ENCODE data around the gene GHRHR.

GHRHR gene

DNA sequence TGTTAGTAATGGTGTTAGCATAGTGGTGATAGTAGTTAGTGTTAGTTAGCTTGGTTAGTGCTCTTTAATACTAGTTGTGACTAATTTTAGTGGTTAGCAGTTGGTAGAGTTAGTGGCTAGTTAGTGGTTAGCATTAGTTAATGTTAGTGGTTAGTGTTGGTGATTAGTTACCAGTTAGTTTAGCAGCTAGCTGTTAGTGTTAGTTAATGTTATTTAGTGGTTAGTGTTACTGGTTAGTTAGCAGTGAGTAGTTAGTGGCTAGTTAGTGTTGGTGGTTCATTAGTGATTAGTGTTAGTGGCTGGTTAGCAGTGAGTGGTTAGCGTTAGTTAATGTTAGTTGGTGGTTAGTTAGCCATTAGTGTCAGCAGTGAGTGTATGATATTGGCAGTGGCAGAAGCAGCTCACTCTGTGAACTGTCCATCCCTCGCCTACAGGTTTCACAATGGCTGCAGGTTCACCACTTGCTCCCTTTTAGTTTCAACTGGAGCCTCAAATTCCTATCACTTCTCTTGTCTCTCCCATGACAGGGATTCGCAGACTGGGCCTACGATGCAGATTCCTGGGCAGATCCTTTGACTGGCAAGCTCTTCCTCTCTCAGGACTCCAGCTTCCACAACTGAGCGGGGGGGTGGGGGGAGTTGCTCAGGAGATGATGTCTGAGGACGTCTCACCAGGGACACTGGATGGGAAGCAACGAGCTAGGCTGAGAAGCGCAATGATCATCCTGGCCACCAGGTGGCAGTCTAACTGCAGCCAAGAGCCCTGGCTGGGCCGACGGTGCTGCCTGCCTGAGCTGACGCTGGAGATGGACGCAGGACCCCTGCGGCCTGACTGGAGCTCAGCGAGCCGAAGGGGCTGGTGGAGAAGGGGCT, 19.5 kb downstream of the GHRHR start:
- in situ Hi-C loops (cut with HindIII; ENCODE audit: low sequenced_read_pairs), result no loop called here

DNA sequence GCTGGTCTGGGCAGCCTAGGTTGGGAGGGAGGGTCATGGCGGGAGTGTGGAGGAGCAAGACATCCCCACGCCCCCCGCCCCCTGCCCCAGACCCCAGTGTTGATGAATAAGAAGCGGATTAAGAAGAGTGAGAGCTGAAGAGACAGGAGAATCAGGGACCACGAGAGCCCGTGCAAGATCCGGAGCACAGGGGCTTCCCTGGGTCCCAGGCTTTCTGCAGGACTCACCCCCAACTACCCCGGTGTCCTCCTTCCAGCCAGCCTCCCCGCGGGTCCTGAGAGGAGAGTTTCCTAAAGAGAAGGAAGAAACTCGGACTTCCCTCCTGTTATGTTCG, 20.1 kb downstream of the GHRHR start:
- in situ Hi-C loops (cut with HindIII; ENCODE audit: low sequenced_read_pairs), result no loop called here

DNA sequence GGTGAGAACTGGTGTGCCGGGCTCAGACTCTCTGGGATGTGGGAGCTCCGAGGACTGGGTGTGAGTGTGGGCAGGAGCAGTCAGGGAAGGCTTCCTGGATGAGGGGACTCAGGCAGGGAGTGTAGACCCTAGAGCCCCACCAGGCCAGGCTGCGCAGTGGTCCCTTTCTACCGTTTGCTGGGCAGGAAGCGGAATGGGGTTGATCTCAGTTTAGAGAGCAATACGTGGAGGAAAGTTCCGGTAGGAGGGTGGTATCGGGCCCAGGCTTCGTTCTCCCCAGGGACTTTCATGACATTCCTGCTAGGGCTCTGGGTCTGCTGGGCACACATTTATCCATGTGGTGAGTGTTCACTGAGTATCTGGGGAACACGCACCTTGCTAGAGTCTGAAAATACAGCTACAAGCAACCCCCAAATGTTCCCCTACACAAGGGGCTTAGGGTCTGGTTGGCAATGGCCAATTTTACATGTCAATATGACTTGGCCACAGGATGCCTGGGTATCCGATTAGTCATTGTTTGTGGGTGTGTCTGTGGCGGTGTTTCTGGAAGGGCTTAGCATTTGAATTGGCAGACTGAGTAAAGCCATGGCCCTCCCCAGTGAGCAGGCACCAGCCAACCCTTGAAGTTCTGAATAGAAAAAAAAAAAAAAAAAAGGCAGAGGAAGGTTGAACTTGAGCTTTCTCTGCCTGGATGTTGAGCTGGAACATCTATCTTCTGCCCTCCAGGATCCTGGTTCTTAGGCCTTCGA, 20.8 kb downstream of the GHRHR start:
- in situ Hi-C loops (cut with HindIII; ENCODE audit: low sequenced_read_pairs), result no loop called here

DNA sequence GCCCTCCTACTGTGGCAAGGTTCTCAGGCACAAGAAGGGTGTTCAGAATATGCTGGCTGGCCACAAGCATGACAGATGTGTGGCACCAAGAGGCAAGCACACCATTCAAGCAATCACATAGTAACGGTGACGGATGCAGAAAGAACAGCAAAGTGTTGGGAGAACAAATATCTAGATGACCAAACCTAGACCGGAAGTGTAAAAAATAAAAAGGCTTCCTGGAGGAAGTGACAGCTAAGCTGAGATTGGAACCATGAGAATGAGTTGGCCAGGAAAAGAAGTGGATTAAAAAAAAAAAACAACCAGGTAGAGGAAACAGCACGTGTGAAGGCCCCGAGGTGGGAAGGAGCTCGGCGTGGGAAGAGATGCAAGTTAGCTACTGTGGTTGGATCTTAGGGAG, 22.0 kb downstream of the GHRHR start:
- in situ Hi-C loops (cut with HindIII; ENCODE audit: low sequenced_read_pairs), result no loop called here

DNA sequence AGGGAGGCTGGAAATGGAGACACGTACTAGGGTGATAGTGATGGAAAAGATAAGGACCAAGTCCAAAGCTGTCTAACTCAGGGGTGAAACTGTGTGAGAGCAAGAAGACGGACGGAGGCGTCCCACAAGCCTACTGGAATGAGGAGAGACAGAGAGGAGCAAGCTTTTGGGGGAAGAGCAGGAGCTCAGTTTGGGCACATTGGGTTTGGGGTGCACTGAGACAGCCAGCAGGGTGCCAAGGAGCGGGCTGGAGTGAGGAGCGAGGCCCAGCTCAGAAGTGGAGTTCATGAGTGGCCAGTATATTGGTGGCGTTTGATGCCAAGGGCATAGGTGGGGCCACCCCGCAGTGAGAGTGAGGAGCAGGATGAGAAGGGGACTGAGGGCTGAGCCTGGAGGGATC, 22.6 kb downstream of the GHRHR start:
- in situ Hi-C loops (cut with HindIII; ENCODE audit: low sequenced_read_pairs), result no loop called here

DNA sequence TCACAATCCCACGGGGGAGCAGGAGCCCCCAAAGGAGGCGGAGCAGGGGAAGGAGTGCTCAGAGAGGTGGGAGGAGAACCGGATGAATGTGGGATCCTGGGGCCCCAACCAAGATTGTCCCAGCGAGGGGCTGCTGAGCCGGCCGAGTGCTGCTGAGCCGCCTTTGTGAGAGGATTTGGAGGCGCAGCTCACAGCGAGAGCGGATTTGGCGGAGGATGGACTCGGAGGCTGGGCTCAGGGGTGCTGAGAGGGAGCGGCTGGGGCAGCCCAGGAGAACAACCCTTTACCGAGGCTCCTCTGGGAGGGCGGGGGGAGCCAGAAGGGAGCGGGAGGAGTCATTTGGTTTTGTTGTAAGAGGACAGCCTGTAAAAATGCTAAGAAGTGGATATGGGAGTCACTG, 23.0 kb downstream of the GHRHR start:
- in situ Hi-C loops (cut with HindIII; ENCODE audit: low sequenced_read_pairs), result no loop called here

DNA sequence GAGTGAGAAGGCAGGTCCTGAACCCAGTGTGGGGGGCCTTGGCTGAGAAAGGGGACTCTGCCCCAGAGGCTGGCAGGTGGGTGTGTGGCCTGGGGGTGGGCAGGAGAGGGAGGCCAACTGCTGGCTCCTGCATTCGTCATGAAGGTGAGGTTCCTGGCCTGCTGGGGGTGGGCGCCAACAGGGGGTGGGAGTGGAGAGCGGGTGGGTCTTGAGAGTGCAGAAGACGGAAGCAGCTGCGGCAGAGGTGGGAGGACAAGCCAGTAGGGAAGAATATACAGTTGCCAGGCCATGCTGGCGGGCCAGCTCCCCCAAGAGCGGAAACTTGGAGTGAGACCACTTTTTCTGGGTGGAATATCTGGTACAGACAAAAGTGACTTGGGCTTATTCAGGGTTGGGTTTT, 23.4 kb downstream of the GHRHR start:
- in situ Hi-C loops (cut with HindIII; ENCODE audit: low sequenced_read_pairs), result no loop called here

DNA sequence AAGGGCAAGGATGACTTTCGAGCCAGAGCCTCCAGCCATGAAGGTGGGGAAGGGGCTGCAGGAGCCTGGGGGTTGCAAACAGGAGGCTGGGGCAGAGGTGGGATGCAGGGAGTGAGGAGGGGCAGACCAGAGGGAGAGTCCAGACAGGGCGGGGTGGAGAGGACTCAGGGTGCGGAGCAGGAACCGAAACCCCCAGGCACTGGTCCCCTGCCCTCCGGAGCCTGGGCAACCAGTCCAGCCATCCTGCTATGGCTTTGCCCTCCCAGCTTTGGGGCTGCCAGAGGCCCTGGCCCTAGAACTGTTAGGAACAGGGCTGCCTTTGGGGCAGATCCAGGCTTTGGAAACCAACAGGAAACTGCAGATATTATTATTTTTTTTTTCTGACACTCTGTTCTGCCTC, 24.2 kb downstream of the GHRHR start:
- in situ Hi-C loops (cut with HindIII; ENCODE audit: low sequenced_read_pairs), result no loop called here

DNA sequence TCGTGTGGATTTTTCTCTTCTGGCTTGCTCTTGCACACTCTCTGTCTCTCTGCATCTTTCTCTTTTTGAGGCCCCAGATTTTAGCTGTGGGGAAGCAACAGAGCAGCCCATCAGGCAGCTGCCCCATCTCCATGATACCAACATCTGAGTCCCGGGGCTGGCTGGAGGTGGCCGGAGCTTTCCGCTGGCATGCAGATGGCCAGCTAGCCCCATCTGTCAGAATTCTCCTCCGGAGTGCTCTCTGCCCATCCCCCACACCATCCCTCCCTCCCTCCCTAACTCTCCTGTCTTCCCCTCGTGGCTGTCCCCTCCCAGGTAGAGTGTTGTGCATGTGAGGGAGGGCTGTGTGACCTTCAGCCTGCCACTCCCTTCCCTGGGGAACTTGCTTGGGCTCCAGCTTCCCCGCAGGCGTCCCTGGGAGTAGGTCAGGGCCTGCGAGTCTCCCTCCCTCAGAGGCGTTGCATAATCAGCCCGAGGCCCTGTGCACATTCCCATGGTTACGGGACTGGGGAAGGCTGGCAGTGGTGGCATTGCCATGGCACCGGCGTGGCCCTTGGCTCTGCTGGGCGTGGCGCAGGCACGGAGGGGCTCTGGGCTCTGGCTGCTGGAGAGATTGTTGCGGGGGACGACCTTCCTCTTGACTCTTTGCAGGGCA, 24.7 kb downstream of the GHRHR start:
- in situ Hi-C loops (cut with HindIII; ENCODE audit: low sequenced_read_pairs), result no loop called here

DNA sequence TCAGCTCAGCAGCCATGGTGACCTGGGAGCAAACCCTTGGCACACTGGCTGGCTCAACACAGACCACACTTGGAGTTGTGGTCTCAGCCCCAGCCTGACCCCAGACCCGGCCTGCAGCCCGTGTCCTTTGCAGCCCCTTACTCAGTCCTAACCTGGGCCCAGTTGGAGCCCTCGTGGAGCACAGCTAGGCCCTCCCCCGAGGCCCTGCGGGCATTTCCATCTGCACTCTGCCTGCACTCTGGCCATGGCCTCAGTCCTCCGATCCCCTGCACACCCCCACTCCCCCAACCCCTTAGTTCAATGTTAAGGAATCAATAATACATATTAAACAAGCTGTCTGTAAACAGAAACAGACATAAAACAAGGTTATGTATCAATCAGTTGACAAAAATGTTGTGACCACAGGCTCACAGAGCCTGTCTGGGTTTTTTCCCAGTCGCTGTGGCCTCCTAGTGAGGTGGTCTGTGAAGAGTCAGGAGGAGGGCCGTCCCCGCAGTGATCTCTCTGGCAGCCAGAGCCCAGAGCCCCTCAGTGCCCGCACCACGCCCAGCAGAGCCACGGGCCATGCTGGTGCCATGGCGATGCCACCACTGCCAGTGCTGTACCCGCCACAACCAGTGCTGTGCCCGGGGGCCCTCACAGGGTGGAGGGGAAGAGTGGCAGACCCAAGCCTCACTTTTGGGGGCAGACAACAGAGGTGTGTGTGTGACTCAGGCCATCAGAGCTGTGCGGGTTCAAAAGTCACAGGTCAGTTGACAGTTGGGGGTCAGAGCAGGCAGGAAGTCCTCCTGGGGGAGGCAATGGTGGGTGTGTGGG, 25.5 kb downstream of the GHRHR start:
- in situ Hi-C loops (cut with HindIII; ENCODE audit: low sequenced_read_pairs), result no loop called here

DNA sequence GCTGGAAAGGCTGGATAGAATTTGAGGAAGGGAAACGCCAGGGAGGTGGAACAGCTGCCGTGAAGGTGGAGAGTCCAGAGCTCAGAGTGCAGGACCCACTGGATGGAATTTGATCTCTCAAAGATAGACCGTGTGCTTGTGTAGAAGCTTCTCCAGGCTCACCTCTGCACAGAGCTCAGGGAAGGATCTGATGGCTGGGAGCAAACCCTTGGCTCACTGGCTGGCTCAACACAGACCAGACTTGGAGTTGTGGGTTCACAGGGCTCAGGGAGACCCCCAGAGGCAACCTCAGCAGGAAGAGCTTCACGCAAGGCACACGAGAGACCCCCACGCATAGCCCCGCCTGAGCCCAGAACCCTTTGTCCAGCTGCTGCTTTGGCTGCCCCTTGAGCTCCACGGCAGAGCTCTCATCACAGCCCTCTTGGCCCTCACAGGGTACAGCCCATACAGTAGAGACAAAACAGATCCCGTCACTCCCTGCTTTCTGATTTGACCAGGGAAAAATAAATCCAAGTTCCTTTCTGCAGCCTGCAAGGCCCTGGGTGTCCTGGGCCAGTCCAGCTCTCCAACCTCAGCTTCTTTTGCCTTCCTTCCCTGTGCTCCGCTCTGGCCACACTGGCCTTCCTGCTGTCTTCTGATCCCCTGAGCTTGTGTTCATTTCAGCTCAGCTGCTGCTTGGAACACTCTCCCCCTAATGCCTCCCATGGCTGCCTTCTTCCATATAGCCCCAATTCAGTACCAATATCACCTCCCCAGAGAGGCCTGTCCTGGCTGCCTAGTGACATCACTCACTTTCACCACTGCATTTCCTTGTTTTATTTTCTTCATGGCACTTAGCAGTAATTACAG, 26.3 kb downstream of the GHRHR start:
- in situ Hi-C loops (cut with HindIII; ENCODE audit: low sequenced_read_pairs), result no loop called here

DNA sequence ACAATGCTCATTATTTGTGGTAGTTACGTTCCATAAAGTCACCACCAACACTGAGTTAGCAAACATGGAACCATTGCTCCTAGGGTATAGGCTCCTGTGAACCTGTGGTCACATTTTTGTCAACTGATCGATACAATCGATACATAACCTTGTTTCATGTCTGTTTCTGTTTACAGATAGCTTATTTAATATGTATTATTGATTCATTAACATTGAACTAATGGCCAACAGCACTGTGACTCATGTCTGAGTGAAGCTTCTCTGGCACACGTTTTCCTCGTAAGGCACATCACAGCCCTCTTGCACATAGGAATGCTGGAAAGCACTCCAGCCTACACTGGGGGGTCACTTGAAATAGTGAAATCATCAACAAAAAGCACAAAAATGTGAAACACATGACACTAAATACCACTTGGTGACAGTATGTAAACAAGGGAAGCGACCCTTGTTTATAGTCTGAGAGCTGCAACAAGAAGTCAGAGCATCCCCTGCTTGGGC, 27.0 kb downstream of the GHRHR start:
- in situ Hi-C loops (cut with HindIII; ENCODE audit: low sequenced_read_pairs), result no loop called here

DNA sequence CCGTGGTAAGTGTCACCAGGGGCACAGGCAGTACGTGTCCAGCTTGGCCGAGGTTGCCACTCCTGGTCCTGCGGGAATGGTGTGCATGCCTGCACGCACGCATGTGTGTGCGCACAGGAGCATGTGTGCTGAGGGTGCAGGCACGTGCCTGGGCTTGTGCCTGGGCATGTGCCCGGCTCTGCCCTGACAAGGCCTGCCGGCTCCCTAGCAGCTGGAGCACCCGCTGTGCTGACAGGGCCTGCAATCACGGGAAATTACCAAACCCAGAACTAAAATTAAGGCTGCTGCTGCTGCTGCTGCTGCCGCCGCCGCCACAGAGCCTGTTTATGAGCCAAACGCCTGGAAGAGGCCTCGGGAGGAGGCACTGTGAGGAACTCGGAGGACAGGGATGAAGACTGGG, 28.7 kb downstream of the GHRHR start:
- in situ Hi-C loops (cut with HindIII; ENCODE audit: low sequenced_read_pairs), result no loop called here

DNA sequence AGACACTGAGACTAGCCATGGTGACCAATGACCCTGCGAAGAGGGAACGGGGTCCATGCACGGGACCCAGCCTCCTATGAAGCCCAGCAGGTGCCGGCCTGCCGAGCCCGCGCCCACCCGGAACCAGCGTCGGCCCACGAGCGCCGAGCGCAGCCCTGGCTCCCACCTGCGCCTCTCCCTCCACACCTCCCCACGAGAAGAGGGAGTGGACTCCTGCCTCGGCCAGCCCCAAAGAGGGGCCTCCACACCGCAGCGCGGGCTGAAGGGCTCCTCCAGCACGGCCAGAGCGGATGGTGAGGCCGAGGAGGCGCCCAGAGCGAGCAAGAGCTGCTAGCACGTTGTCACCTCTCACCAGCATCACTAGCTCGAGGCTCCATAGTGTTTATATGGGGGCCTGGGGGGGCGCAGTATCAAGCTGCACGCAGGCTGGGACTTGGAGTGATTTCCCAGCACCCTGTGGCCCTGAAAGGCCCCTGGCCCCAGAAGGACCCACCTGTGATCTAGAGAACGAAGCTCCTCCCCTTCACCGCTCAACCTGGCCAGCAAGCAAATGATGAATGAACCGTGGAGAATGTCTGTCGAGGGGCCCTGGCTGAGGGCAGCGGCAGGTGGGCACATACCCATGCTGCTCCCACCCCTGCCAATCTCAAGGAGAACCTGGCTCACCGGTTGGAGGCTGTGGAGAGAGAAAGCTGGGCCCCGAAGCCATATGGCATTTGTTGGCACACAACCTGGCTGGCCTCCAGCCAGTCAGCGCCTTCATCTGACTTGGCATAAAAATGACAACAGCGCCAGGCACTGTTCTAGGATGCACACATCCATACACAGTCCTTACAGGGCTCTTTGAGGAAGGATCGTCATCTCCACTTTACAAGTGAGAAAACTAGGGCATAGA, 30.7 kb downstream of the GHRHR start:
- in situ Hi-C loops (cut with HindIII; ENCODE audit: low sequenced_read_pairs), result no loop called here

DNA sequence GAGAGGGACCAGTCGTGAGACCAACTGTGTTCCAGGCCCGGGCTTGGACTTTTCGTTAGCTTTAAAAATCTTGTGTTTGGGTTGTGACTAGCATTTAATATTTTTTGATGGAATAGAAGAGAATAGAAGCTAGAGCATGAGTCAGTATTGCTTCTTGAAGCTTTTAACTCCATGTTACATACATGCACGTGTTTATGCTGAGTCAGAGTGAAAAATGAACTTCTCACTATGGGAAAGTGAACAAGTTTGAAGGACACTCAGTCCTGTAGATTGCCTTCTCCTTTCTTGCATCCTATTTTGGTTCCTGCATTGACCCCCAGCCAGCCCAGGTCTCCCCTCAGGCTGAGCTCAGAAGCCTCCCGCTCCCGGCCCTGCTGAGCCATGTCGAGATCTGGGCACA, 31.8 kb downstream of the GHRHR start:
- in situ Hi-C loops (cut with HindIII; ENCODE audit: low sequenced_read_pairs), result no loop called here

DNA sequence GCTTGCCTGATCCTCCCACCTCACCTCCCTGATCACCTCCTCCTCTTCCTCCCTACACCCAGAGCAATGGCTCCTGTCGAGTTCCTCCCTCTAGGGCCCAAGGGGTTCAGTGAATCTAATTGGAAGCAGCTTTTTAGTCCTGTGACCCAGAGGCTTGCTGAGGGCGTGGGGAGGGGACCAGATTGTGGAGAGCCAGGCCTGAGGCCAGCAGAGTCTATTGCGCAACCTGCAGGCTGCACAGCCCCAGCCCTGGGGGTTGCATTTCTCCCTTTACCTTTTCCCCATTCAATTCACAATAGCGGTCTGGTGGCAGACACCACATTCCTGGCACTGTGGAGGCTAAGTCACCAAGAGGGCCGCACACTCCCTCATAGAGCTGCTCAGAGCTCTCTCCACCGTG, 32.5 kb downstream of the GHRHR start:
- in situ Hi-C loops (cut with HindIII; ENCODE audit: low sequenced_read_pairs), result no loop called here

DNA sequence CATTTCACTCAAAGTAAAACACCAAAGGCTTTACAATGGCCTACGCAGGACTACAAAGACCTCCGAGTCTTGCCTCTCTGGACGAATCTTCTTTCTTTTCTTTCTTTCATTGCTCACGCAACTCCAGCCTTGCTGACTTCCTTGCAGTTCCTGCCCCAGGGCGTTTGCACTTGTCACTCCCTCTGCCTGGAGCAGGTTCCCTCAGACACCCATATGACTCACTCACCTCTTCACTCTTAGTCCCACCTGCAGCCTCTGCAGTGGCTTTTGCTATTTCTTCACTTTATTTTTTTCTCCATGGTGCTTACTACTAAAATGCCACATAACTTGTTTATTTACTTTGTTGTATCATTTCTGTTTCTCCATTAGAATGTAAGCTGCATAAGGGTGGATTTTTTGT, 33.1 kb downstream of the GHRHR start:
- in situ Hi-C loops (cut with HindIII; ENCODE audit: low sequenced_read_pairs), result no loop called here

DNA sequence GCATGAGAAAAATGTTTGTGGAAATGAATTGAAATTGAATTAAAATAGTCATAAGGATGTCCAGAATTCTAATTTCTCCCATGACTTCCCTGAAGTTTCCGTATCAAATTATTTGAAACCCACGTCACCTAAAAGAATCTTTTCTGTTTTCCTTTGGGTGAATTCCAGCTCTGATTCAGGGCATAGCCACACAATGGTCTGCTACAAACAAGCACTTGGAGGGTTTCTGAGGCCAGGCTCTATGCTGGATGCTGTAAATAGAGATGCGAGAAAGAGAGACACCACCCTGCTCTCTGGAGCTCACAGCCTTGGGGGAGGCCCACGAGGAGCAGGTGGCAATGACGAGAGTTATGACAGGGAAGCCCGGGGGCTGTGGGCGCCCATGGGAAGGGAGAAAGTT, 33.6 kb downstream of the GHRHR start:
- in situ Hi-C loops (cut with HindIII; ENCODE audit: low sequenced_read_pairs), result no loop called here

DNA sequence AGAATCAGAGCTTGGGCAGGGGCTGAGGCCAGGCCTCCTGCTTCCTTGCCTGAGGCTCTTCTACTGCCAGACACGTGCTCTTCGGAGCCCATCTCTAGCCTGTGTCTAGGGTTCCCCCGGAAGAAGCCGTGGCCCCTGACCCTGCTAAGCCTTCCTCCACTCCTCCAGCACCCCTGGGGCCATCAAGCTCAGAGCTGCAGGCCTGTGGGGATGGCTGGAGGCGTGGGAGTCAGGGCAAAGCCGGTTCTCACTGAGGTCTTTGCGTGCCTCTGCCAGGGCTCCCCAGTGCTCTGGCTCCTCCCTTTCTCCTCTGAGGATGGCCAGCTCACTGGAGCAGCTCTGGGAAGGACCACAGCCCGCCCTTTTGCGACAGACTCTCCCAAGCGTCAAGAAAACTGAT, 34.4 kb downstream of the GHRHR start:
- in situ Hi-C loops (cut with HindIII; ENCODE audit: low sequenced_read_pairs), result no loop called here
